Measurements from ENCODE around the gene ABCC8.

The ABCC8 gene

DNA sequence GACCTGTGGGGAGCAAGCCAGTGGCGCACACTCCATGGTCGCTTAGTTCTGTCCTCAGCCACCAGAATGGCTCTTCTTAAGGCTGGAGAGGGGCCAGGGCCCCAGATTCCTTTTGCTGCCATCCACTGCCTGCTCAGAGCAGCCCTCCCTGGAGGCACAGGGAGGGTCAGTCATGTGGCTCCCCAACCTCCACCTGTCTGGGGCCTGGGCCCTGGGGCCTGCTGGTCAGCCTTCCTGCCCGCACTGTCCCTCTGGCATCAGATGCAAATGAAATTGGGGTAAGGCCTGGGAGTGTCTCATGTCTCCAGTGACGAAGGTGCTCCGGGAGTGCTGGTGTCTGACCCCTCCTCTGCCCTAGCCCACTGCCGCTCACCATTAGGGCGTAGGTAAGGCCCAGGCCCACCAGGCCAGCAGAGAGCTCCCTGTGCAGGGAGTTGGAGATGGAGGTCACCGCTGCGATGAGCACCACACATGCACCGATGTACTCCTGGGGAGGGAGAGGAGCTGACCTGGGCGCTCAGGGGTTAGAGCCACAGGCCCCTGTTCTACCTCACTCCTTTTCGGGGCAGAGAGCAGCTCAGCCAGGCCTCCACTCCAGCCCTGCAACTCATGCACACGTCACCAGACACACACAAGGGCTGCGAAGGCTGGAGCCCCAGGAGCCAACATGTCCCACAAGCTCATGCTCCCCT lies 79.2 kb downstream of the ABCC8 start:
- H3K4me3 ChIP-seq (ENCODE audit: low read depth, low read length): no peak overlapping the region
- TF ChIP-seq, protein P1, sequence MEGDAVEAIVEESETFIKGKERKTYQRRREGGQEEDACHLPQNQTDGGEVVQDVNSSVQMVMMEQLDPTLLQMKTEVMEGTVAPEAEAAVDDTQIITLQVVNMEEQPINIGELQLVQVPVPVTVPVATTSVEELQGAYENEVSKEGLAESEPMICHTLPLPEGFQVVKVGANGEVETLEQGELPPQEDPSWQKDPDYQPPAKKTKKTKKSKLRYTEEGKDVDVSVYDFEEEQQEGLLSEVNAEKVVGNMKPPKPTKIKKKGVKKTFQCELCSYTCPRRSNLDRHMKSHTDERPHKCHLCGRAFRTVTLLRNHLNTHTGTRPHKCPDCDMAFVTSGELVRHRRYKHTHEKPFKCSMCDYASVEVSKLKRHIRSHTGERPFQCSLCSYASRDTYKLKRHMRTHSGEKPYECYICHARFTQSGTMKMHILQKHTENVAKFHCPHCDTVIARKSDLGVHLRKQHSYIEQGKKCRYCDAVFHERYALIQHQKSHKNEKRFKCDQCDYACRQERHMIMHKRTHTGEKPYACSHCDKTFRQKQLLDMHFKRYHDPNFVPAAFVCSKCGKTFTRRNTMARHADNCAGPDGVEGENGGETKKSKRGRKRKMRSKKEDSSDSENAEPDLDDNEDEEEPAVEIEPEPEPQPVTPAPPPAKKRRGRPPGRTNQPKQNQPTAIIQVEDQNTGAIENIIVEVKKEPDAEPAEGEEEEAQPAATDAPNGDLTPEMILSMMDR (IDR thresholded peaks at IDR 0.05; ENCODE audit: borderline replicate concordance, insufficient read depth, low read depth, low read length): no peak

DNA sequence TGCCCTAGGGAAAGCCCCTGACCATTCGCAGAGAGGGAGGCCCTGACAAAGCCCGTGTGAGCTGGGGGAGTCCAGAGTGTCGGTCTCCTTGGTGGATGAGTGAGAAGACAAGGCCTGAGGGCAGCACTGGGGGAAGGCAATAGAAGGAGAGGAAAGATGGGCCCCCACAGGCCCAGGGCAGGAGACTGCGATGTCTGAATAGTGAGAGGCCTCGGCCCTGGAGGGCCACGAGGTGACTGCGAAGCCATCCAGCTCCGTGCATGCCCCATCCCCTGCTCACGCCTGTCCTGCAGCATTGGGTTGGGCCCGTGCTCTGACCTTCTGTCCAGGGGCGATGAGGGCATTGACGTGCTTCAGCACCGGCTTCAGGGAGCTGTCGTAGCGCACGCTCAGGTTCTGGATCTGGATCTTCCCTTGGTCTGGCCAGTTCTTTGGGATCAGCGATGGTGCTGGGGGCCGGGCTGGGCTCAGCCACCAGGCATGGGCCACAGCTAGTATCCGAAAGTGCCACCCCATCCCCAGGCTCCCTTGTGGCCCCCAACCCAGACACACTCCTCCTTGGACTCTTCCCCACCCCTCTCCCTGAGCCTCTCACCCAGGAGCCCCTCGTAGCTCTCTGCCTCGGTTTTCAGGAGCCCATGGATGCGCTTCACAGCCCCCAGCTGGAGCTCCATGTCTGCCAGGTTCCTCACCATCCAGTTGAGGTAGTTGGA lies 79.9 kb downstream of the ABCC8 start:
- H3K4me3 ChIP-seq (ENCODE audit: low read depth, low read length): no peak overlapping the region
- TF ChIP-seq, protein P1 (IDR thresholded peaks at IDR 0.05; ENCODE audit: borderline replicate concordance, insufficient read depth, low read depth, low read length): no peak

DNA sequence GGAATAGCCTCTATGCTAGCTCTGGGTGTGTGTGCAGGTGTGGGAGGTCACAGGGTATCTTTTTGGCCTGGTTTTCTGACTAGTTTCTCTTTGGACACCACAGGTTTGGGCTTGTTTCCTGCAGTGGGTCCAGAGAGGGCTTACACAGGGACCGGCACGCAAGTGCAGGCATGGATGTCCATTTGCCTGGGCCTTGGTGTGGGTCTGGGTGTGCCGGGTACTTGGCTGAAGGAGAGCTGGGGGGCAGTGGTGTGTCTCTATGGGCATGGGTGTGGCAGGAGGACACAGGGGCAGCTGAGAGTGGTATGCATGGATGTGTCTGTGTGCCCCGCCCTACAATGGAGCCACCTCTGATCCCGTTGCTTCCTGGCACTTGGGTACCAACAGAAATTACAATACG lies 80.7 kb downstream of the ABCC8 start:
- TF ChIP-seq, protein P1 (IDR thresholded peaks at IDR 0.05; ENCODE audit: borderline replicate concordance, insufficient read depth, low read depth, low read length): no peak
- H3K4me3 ChIP-seq (ENCODE audit: low read depth, low read length): no peak overlapping the region

DNA sequence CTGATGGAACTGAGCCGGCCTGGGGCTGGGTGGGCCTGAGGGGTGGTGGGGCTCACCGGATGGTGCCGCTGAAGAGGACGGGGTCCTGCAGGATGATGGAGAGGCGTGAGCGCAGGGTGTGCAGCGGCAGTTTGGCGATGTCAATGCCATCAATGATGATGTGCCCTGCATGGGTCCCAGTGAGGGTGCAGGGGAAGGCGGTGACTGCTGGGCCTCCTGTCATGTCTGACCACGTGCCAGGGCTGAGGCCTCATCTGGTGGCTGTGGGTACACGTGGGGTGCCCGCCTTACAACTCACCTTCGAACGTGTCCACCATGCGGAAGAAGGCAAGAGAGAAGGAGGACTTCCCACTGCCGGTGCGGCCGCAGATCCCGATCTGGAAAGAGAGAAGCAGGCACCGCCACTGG lies 81.1 kb downstream of the ABCC8 start:
- TF ChIP-seq, protein P1 (IDR thresholded peaks at IDR 0.05; ENCODE audit: borderline replicate concordance, insufficient read depth, low read depth, low read length): no peak
- no peak overlapping the region for H3K4me3 ChIP-seq (ENCODE audit: low read depth, low read length)

DNA sequence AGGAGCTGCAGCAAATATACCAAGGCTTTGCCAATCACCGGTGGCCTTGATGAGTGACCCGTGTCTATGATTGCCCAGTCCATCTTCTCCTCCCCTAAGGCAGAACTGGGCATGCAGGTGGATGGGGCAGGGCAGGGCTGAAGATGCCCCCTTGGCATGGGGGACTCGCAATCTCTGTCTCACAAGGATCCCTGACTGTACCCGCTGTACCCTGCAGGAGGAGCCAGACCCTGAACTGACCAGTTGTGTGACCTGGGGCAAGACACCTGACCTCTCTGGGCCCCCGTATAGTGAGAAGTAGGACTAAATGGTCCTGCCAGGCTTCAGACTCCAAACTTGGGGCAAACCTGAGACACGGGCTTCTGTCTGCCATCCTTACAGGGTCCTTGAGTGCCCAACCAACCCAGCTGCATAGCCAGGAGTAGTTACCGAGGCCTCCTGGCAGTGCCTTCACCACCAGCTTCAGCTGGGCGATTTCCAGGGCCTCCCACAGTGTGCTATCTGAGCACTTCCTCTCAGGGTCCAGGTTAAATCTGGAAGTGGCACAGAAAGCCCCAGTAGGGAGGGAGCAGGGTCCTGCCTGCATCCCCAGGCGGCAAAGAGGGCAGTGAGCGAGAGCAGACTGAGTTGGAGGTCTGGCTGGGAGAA lies 81.8 kb downstream of the ABCC8 start:
- no peak overlapping the region for H3K4me3 ChIP-seq (ENCODE audit: low read depth, low read length)
- TF ChIP-seq, protein P1 (IDR thresholded peaks at IDR 0.05; ENCODE audit: borderline replicate concordance, insufficient read depth, low read depth, low read length): no peak

DNA sequence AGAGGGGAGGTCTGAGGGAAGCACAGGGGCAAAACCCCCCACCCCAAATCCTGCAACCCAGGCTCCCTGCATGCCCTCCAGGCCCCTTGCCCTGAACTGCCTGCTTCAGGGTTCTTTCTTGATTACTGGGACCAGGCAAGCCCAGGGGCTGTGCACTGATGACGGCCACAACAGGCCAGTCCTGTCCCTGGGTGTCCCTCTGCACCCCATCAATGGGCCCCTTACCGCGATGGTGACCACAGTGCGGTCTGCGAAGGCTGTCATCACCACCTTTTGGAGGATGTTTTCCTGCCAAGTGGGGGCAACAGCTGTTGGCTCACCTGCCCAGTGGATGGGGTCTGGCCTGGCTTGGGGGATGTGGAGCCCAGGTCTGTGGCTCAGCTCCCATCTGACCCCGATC lies 83.2 kb downstream of the ABCC8 start:
- TF ChIP-seq, protein P1 (IDR thresholded peaks at IDR 0.05; ENCODE audit: borderline replicate concordance, insufficient read depth, low read depth, low read length): no peak
- H3K4me3 ChIP-seq (ENCODE audit: low read depth, low read length): no peak overlapping the region

Measured in GM12875 (cell line).